ENCODE results near the gene SOHLH1.
A peak's percentile ranks its signal among the peaks of the same experiment; 100 is the strongest.

Gene SOHLH1

DNA sequence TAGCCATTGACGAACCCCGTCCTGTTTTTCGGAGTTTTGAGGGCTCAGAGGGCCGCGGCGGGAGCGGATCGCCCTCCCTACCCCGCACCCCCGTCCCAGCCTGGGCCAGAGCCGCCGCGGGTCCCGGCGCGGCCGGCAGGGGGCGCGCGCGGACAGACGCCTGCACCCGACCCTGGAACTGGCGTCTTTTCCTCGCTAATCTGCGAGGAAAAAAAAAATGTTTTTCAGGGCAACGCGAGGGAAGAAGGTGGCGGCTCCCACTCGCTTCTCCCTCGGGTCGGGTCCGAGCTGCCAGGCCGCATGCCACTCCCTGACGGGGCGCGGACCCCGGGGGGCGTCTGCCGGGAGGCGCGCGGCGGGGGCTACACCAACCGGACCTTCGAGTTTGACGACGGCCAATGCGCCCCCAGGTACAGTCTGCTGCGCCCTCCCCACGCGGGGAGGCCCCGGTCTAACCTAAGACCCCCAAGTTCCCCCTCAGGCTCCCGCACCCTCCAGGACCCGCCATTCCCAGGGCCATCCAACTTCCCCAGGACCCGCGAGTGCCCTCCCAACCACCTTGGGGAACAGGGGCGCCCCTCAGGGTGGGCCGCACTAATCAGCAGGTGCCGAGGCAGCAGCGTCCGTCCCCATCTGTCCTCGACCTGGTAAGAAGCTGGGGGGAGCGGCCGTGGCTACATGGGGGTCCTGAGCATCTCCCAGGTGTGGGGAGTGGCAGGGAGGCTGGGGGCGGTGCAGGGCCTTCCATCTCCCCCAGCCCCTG is 2.9 kb upstream of the SOHLH1 start, which contains the start of gene KCNT1:
KCNT1 (plus strand) TSS at position 227 of the 763 bp plus-strand sequence; CDS start at position 301, 74 bp downstream.
- DNase-seq: peak in 1 of 2 experiments; percentile 7

DNA sequence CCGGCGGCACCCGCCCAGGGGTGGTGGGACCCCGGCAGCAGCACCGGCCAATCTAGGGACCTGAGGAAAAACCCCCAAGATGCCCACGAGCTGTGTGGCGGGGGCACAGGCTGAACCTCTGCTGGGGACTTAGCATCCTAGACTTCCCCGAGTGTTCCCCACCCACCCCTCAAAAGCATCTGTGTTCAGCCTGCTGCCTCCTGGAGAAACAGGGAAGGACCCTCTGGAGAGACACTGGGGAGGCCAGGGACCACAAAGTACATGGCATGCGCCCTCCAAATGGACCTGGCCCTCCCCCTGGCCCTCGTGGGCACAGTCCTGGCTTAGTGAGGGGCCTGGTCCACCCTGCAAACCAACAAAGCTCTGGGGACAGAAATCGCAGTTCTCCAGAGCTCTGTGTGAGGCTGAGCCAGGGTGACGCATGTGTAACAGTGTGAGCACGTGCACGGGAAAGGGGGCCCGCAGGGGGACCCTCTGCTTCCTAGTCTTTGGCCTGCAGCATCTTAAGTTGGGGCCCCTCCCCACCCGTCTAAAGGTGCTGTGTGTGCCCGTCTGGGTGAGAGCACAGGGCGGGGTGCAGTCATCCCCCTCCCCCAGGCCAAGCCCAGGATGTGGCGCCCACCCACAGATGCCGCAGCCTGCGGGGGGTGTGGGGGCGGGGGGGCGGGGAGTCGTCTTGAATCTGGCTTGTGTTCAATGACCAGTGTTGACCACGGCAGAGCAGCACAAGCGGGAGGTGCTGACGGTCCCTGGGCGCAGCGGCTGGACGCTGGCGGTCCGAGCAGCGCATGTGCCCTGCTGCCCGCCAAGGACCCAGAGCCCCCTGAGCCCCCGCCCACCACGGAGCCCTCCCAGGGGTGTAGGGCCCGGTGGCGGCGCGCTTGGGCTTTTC is 2.0 kb upstream of the SOHLH1 start:
- DNase-seq: no peak

DNA sequence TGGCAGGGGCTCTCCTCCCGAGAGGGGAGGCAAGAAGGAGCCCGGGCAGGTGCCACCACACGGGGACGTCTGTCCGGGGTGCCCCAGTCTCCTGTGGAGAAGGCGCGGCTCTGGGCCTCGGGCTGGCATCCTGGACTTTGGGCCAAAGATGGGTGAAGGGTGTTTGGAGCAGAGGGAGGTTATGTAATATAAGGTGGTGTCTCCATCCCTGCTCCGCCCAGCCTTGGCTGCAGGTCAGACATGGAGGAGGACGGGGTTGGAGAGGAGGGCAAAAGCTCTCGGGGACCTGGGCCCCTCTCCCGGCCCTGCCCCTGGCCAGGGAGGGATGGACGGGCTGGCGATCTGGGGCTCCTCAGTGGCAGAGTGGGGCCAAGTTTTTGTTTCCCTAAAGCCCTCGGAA is 1.2 kb upstream of the SOHLH1 start:
- DNase-seq: no peak

DNA sequence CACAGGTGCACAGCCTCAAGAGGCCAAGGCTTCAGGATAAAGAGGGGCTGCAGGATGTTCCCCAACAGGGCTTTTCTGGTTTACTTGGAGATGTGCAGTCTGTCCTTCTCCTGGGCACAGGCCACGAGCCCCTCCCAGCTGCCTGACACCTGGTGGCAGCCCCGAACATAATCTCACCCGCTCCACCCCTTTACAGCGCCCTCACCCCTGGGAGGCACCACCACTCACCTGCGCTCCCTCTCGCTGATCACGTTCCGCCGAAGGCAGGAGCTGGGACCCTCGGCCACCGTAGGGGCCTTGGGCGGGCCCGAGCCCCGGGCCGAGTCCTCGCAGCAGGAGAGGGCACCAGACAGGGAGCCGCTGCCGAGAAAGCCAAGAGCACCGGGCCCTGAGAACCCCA is 514 bp downstream of the SOHLH1 start:
- DNase-seq: no peak

DNA sequence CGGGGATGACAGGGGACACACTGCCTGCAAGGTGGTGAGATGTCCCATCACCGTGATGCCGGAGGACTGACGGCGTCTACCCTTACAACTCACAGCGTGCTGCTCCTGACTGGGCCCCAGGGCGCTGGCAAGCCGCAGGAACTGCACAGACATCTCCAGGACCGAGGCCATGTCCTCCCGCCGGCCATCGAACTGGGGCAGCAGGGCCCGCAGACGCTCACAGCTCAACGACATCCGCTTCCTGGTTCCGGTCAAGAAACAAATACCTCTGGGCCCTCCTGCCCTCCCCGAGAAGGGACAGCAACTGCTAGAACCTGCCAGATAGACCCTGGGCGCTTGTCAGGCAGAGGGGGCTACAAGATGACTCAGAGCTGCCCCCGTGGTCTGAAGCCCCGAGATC is 1.0 kb downstream of the SOHLH1 start:
- DNase-seq: no peak

DNA sequence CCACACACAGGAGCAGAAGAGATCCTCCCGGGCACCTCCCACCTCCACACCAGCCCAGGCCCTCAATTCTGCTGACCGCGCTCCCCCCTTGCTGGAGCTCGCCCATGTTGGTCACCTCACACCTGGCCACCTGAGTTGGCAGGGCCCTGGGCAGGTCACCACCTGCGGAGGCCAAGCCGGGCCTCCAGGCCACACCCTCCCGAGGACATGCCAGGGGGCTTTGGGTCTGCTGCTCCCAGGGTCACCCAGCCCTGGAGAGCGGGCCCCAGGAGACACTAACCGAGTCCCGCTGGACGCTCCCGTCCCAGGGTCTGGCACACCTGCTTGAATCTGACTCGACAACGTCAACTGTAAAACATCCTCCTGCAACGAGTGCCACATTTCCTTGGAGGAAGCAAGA is 2.1 kb downstream of the SOHLH1 start:
- no peak for DNase-seq

DNA sequence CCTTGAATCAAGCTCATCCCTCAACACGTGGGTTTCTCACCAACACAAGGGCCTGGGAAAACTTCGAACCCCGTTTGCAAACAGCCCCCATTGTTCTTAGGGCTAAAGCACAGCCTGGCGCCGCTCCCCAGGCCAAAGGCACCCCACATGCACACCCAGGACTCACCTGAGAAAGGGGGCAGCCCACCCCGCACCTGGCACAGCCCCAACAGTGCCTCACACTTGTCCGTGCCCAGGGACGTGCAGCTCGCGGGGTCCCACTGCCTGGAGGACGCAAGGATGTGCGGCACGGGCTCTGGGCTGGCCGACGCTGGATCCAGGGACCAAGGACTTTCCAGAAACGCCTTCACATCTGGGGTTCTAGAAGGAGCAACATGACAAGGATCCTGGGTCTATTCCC is 2.8 kb downstream of the SOHLH1 start:
- no peak for DNase-seq

DNA sequence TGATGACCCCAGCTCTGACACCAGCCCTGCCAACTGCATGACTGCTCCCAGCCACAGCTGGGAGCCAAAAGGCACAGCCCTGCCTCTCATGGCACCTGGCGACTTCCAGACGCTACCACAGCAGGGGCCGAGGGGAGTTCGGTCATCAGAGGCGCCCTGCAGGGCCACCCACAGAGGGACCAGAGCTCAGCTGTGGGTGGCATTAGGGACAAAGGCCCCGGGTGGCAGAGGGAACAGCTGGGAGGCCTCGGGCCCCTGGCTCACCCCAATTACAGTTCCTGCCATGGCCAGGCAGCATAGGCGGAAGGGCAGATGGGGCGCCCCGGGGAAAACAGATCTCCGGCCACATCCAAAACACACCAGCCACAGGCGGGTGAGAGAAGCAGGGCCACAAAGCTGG is 3.6 kb downstream of the SOHLH1 start:
- DNase-seq: no peak

DNA sequence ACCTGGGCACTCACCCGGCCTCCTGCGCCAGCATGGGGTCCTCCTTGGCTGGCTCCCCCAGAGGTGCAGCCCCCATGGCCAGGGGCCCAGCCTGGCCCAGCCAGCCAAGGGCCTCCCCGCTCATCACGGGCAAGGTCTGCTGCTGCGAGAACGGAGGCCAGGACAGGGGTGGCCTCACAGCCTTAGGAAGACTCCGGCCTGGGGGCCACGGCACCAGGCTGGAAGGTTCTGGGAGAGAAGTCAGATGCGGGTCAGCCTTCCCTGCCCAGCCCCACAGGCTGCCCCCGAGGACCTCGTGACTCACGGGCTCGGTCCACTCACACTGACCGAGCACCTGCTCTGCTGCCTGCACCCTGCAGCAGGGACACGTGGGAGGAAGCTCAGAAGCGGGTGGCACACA is 4.2 kb downstream of the SOHLH1 start:
- no peak for DNase-seq

DNA sequence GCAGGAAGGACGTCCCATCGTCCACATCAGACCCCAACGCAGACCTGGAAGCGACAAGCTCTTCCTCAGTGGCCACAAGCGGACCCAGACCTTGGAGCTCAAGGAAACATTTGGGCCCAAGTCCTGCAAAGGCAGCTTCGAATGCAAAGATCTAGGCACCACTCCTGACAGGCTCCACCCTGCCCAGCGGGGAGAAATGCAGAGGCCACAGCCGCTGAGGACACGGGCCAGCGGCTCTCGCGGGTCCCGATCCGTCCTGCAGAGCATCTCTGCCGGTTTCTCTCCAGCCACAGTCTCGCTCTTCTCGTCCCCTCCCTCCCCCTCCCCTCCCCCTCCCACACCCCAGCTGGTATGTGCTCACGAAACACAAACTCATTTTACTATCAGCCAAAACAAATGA is 4.9 kb downstream of the SOHLH1 start:
- DNase-seq: no peak

DNA sequence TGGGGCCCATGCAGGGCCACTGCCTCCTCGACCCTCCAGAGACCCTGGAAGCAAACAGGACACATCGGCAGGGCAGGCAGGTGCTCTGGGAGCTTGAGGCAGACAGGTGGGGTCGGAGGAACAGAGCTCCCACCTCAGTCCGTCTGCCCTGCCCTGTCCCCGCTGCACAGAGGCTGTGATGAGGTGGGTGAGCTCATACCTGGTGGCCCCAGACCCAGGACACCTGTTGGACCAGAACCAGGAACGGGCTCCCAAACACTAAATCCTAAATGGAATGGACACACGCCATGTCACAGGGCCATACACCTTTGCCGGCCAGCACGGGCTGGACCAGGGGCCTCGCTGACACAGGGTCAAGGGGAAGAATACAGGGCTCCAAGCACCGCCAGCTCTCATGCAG is 5.5 kb downstream of the SOHLH1 start:
- DNase-seq: no peak

DNA sequence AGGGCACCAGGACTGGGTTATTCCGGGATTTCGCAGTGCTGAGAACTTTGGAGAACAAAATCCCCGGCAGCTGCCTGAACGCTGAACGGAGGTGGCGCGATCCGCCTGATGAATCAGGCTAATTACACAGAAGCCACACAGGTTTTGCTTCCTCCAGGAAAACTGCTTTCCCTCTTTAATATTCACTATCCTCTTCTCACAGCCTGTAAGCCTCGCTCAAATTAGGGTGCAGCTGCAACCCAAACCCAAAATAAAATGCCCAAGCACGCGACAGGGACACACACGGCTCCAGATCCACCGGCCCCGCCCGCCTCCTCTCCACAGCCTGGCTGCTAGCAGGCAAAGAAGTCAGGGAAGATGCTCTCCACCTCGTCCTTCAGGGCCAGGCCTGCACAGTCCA is 6.0 kb downstream of the SOHLH1 start:
- no peak for DNase-seq

DNA sequence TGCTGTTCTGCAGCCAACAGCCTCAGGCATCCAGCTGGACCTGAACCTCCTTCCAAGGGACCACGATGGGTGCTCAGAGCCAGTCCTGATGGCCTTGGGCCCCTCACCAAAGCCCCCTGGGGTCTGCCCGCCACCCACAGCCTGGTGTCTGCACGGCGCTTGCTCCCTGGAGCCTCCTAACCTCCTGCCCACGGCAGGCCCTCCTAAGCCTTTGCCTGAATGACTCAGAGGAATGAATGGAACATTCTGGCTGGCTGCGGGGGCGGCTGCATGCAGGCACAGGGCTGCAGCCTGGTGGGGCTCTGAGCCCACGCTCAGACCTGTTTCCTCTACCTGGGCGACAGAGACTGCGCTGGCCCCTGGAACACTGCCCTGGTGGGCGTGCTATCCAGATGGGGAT is 6.9 kb downstream of the SOHLH1 start:
- no peak for DNase-seq

DNA sequence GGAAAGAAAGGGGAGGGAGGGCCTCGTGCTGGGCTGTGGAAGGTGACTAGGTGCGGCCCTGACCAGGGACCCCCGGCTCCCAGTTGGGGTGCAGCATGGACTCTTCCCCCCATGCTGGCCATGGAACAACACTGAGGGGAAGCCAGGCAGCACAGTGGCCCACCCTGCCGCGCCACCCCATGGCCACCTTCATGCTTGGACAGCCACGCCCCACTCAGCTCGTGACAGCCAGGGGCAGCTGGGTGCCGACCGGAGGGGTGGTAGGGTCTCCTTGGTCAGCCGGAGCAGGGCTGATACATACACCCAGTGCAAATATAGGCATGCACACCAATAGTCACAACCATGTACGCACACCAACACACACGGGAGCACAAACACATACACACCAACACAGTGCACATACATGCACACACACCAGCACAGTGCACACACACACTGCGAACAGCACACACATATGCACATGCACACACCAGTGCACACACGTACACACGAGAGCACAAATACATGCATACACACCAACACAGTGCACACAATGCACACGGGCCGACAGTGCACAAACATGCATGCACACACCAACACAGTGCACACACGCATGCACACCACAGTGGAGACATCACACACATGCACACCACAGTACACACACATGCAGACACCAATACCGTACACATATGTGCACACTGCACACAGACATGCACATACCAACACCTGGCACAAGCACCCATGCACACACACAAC is 8.3 kb downstream of the SOHLH1 start:
- no peak for DNase-seq

DNA sequence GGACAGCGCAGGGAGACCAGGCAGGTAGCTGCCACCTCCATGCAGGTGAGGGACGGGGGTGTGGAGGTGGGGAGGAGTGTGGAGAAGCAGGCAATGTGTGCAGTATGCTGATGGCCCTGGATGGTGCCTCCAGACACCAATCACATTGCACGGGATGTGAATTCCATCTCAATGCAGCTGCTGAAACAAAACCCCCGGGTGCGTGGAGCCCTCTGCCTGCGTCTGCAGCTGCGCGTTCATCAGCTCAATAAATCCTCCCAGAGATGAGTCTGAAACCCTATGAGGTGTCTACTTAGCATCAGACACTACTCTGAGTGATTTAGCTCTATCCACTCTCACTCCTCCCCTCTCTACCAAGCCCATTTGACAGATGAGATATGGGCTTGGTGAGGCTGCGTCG is 10.3 kb downstream of the SOHLH1 start:
- DNase-seq: no peak

DNA sequence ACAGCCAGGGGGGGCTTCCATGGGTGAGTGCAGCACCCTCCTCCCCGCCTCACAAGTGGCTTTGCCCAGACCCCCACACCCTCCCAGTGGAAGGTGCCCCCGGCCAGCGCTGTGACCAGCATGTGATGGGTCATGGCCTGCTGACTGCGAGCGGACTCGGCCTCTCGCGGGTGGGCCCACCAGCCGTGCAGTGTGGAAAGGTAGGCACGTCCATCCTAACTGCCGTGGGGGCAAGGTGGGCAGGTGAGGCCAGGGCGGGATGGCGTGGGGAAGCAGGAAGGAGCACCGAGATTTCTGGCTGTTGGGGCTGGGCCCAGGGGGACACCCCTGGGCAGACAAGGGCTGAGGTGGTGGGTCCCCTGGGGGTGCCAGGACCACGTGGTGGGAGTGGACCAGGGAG is 12.1 kb downstream of the SOHLH1 start:
- no peak for DNase-seq

DNA sequence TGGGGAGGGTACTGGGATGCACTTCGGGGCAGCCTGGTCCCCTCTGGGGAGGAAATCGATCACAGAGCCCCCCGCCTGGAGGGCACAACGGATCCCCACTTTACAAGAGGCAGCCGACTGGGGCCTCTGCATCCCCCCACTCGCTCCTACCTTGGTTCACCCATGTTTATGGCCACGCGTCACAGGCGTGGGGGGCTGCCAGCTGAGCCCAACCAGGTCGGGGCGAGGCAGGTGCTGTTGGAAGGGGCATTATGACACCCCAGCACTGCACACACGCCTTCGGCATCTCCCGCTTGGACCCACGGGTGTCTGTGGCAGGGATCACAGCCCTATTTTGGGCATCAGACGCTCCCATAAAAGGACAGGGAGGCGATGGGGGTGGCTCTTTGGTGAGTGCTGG is 14.6 kb downstream of the SOHLH1 start:
- DNase-seq: no peak

DNA sequence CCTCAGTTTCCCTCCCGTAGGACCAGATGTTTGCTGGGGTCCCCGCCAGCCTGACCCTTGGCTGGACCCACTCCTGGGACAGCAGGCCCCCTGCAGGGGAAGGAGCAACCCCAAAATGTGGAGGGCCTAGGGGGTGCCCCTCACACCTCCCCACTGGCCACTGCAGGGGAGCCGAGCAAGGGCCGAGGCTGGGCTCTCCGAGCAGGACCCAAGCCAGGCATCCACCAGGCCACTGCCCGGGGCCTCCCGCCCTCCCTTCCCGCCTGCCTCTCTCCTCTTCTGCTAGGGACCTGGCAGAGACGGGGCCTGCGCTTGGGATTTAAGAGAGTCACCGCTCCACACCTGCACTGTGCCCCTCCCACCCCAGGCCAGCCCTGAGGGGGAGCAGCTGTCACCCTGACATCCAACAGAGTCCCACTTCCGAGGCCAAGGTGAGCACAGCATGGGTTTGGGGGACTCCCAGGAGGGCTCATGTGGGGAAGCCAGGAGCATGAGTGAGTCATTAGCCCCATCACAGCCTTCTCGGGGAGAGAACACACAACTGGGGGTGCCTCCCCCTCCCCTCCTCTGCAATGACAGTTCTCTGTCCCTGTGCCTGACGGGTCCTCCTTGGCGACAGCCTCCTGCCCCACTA is 15.8 kb downstream of the SOHLH1 start:
- no peak for DNase-seq

DNA sequence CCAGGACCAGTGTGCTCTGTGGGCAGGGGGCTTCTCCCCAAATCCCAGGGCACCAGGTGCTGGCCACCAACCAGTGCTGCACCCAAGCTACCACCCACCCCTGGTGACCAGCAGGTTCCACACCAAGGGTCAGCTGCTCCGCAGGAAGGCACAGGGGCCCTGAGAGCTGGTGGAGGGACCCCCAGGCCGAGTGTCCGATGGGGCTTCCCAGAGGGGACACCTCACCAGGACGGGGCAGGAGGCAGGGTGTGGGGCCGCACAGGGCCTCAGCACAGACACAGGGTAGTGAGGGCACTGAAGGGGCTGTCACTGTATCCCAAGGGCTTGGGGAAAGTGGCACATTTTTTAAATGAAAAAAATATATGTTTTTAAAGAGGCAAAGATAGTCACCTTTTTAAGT is 18.1 kb downstream of the SOHLH1 start:
- no peak for DNase-seq

DNA sequence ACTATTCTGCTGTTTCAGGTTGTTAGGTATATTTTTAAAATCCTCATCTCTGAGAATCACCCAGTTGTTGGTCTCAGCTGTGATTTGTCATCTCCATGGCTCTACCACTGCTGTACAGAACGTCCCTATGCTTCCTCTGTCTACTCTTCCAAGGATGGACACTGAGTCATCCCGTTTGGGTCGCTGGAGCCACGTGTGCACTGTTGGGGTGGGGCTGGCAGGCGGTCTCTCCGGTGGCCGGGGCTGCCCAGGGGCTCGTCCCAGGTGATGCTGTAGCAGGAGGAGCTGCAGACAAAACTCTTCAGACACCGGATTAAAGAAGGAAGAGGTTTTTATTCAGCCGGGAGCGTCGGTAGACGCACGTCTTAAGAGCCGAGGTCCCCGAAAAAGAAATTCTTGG is 19.2 kb downstream of the SOHLH1 start:
- DNase-seq: no peak

DNA sequence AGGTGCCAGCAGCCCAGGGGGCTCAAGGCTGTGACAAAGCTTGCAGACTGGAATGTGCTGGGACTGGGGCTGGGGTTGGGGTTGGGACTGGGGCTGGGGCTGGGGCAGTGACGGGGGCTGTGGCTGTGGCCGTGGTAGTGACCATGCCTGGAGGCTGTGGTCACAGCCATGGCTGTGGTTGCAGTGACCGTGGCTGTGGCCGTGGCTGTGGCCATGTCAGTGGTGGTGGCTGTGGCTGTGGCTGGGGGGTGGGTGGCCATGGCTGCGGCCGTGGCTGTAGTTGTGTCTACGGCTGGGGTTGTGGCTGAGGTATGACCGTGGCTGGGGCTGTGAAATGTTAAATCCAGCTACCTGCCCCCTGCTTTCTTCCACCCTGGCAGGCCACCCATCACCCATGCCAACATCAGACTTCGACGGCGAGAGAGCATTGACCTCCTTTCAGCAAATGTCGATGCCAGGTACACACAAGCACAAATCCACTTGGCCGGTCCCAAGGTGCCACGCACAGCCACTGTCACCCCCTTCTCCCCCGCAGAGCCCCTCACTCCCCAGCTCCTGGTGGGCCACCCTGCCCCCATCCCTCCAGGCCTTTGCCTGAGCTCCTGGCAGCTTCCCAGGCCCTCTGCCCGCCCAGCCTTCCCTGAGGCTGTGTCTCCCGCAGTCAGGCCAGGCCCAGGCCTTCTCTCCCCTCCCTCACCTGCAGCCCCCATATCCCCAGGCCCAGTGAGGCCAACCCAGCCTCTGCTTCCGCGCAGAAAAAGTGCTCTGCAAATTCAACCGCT is 20.9 kb downstream of the SOHLH1 start:
- DNase-seq: no peak

DNA sequence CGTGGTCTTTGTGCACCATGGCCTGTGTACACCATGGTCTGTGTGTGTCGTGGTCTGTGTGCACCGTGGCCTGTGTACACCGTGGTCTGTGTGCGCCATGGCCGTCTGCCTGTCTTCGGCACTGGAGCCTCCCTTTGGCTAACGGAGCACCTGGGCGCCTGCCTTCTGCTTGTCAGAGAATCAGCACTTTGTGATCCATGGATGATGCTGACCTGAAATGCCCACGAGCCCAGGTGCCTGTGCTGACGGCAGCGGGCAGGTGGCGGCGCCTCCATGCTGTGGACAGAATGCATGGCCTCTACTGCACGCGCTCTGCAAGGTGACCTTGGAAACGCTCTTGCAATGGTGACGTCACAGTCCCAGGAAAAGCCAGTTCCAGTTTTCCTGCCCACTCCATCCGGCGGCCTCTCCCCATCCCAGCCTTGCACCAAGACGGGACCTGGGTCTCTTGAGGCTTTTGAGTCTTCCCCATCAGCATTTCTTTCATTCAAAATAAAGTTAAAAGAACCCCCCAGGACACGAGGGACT is 21.6 kb downstream of the SOHLH1 start:
- no peak for DNase-seq

Measured in cerebellar nuclear complex (tissue), 1 donor.